Neural progenitor cell (in vitro differentiated cells): ENCODE results near the gene PPP1R18. TPM values are rescaled to one million over a fixed set of nuclear protein-coding genes. Genes with fewer than 3 reads are reported as not detected.

Experiments
- DNase-seq: peaks from one replicate; pipeline ENCODE4 v3.0.0-alpha.2; 2016; ENCODE audit warnings: low spot score
- H2AFZ ChIP-seq: fragments of 200-600 bp; sonication (generic); replicated peaks from 2 replicates; pipeline ENCODE4 v1.6.1; 2016; ENCODE audit warnings: antibody characterized with exemption
- H3F3A ChIP-seq: fragments of 200-600 bp; sonication (generic); 2 replicates; pipeline ENCODE4 v1.6.1; 2016; ENCODE audit warnings: antibody characterized with exemption, low read depth
- H3K27ac ChIP-seq: fragments of 200-600 bp; sonication (generic); 2 replicates; pipeline ENCODE4 v1.5.1; 2016; ENCODE audit warnings: mild to moderate bottlenecking
- H3K27me3 ChIP-seq: fragments of 200-600 bp; sonication (generic); 2 replicates; pipeline ENCODE4 v1.6.1; 2016; ENCODE audit warnings: mild to moderate bottlenecking, moderate library complexity
- H3K36me3 ChIP-seq: fragments of 200-600 bp; sonication (generic); 2 replicates; pipeline ENCODE4 v1.5.1; 2016
- H3K4me1 ChIP-seq: fragments of 200-600 bp; sonication (generic); 2 replicates; pipeline ENCODE4 v1.6.1; 2016; ENCODE audit warnings: mixed run types
- H3K4me2 ChIP-seq: fragments of 200-600 bp; sonication (generic); 2 replicates; pipeline ENCODE4 v1.6.1; 2016
- H3K4me3 ChIP-seq: fragments of 200-600 bp; sonication (generic); 2 replicates; pipeline ENCODE4 v1.5.1; 2016
- H3K79me2 ChIP-seq: fragments of 200-600 bp; sonication (generic); 2 replicates; pipeline ENCODE4 v1.6.1; 2016; ENCODE audit warnings: low read depth
- H3K9ac ChIP-seq: fragments of 200-600 bp; sonication (generic); 2 replicates; pipeline ENCODE4 v1.6.1; 2016
- H3K9me3 ChIP-seq: fragments of 200-600 bp; sonication (generic); 2 replicates; pipeline ENCODE4 v1.5.1; 2016; ENCODE audit warnings: low read depth
- H4K20me1 ChIP-seq: fragments of 200-600 bp; sonication (generic); 2 replicates; pipeline ENCODE4 v1.6.1; 2016; ENCODE audit warnings: low read depth
- H3K27ac Mint-ChIP-seq: 3 replicates; pipeline ENCODE4 v1.8.0; 2021; ENCODE audit warnings: mixed read lengths
- H3K27me3 Mint-ChIP-seq: 2 replicates; pipeline ENCODE4 v1.8.0; 2022; ENCODE audit warnings: low read depth, mild to moderate bottlenecking, inconsistent platforms, moderate library complexity, mixed read lengths; ENCODE audit not compliant: insufficient read depth
- H3K36me3 Mint-ChIP-seq: 3 replicates; pipeline ENCODE4 v1.8.0; 2021; ENCODE audit warnings: mixed read lengths
- H3K4me1 Mint-ChIP-seq: 3 replicates; pipeline ENCODE4 v1.8.0; 2021; ENCODE audit warnings: mixed read lengths
- H3K4me3 Mint-ChIP-seq: 3 replicates; pipeline ENCODE4 v1.8.0; 2021; ENCODE audit warnings: mild to moderate bottlenecking, moderate library complexity, mixed read lengths
- H3K9me3 Mint-ChIP-seq: 3 replicates; pipeline ENCODE4 v1.8.0; 2020; ENCODE audit warnings: mixed read lengths
- EZH2 ChIP-seq: fragments of 200-600 bp; sonication (generic); IDR thresholded peaks from 2 replicates; pipeline ENCODE4 v1.6.1; 2017; ENCODE audit warnings: antibody characterized with exemption, mild to moderate bottlenecking, moderate library complexity
- EZH2phosphoT487 ChIP-seq: fragments of 200-600 bp; sonication (generic); IDR thresholded peaks from 2 replicates; pipeline ENCODE4 v1.6.1; 2017; ENCODE audit warnings: antibody characterized with exemption
- total RNA-seq: library from RNA; depleted of rRNA; stranded (reverse); fragments of >200 nt; gene quantifications from 2 replicates; pipeline ENCODE4 v1.2.3, GENCODE V29; 2015; ENCODE audit warnings: low replicate concordance
- TF ChIP-seq, protein P1 (sequence below): fragments of 200-600 bp; sonication (generic); IDR thresholded peaks from 2 replicates; pipeline ENCODE4 v1.5.1; 2017; ENCODE audit warnings: antibody characterized with exemption, mild to moderate bottlenecking

Gene PPP1R18
- total RNA-seq, 1 donor from 2014 or later = 10.2 TPM

DNA sequence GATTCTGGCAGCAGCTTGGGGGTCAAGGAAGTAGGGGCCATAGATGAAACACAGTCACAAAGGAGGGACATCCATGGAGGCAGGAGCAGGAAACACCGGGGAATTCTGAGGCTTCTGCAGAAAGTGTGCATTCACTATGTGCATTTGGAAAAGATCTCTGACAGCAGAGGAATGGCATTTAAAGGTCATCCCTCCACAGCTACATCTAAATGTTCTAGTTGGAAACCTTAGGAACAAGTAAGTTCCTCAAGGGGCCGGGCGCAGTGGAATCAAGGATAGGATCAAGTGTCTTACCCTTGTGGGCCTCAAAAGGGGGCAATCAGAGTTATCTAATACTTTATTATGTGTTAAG is 30.7 kb downstream of the PPP1R18 start:
- TF ChIP-seq EZH2phosphoT487 = no peak
- no peak overlapping the region for H3K4me3 Mint-ChIP-seq
- no peak overlapping the region for H3K27ac ChIP-seq
- no peaks in the 10 kb centered on the region for H3K27me3 ChIP-seq
- no peak overlapping the region for H2AFZ ChIP-seq
- H3K4me2 ChIP-seq = no peak overlapping the region
- no peaks in the 10 kb centered on the region for H3F3A ChIP-seq
- H3K27me3 Mint-ChIP-seq = no peaks in the 10 kb centered on the region
- no peaks in the 10 kb centered on the region for H3K9me3 ChIP-seq
- no peaks in the 10 kb centered on the region for H3K4me1 ChIP-seq
- peaks cover 35% of the 10 kb centered on the region for H3K36me3 Mint-ChIP-seq
- no peaks in the 10 kb centered on the region for H3K9me3 Mint-ChIP-seq
- no peaks in the 10 kb centered on the region for H3K36me3 ChIP-seq
- DNase-seq = no peak
- H3K4me1 Mint-ChIP-seq = no peaks in the 10 kb centered on the region
- H3K79me2 ChIP-seq = no peaks in the 10 kb centered on the region
- no peaks in the 10 kb centered on the region for H4K20me1 ChIP-seq
- H3K27ac Mint-ChIP-seq = no peak overlapping the region
- no peak overlapping the region for H3K9ac ChIP-seq
- no peak overlapping the region for H3K4me3 ChIP-seq

DNA sequence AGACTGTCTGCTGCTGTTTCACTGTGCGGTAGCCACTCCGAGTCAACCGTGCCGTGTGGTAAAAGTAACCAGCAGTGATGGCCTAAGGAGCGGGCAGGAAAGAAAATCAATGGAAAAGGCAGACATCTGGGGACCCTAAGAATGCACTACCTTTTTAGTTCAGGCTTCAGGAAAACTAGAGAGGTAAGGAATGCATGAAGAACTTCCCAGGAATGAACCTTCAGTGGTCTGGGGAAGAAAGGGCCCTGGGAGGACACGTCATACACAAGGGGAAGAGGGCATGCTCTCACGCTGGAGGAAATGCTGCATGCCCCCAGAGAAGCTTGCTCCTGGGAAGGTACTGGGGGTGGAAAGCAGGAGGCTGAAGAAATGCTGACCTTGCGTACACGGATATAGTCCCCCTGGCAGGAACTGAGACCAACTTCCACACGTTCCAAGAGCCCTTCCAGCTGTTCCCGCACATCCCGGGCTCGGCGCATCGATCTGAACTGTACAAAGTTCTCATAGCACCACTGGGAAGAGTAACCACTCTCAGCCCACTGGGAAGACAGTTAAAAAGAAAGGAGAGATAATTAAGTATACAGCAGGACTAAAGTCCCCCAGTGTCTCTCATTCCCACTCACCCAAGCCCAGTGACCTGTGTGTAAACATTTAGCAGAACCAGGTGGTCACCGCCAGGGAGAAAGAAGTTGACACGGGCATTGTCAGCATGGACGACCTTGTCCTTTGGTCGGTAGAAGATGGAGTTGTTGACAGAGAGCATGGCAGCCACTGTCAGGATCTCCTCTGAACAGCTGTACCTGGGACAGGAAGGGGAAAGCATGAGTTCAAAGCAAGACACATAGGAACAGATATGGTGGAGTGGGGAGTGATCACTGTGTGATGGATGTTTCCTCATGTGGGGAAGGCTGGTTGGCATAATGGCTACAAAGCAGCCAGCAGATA is 31.4 kb downstream of the PPP1R18 start:
- Histone ChIP-seq H3K9ac (no peak overlapping the region), H3F3A (no peaks in the 10 kb centered on the region), H3K79me2 (no peaks in the 10 kb centered on the region), H3K27ac (no peak overlapping the region), H3K4me3 (no peak overlapping the region), H3K9me3 (no peaks in the 10 kb centered on the region), H3K4me2 (no peak overlapping the region), H2AFZ (no peak overlapping the region), H3K36me3 (no peaks in the 10 kb centered on the region), H3K27me3 (no peaks in the 10 kb centered on the region), H4K20me1 (no peaks in the 10 kb centered on the region), H3K4me1 (no peaks in the 10 kb centered on the region)
- no peak for DNase-seq
- H3K27me3 Mint-ChIP-seq = peaks cover 3% of the 10 kb centered on the region
- H3K4me1 Mint-ChIP-seq = no peaks in the 10 kb centered on the region
- peaks cover 32% of the 10 kb centered on the region for H3K36me3 Mint-ChIP-seq
- no peak for TF ChIP-seq EZH2
- TF ChIP-seq EZH2phosphoT487 = no peak
- TF ChIP-seq, protein P1, sequence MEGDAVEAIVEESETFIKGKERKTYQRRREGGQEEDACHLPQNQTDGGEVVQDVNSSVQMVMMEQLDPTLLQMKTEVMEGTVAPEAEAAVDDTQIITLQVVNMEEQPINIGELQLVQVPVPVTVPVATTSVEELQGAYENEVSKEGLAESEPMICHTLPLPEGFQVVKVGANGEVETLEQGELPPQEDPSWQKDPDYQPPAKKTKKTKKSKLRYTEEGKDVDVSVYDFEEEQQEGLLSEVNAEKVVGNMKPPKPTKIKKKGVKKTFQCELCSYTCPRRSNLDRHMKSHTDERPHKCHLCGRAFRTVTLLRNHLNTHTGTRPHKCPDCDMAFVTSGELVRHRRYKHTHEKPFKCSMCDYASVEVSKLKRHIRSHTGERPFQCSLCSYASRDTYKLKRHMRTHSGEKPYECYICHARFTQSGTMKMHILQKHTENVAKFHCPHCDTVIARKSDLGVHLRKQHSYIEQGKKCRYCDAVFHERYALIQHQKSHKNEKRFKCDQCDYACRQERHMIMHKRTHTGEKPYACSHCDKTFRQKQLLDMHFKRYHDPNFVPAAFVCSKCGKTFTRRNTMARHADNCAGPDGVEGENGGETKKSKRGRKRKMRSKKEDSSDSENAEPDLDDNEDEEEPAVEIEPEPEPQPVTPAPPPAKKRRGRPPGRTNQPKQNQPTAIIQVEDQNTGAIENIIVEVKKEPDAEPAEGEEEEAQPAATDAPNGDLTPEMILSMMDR = no peak
- no peaks in the 10 kb centered on the region for H3K9me3 Mint-ChIP-seq
- no peak overlapping the region for H3K27ac Mint-ChIP-seq
- no peak overlapping the region for H3K4me3 Mint-ChIP-seq

DNA sequence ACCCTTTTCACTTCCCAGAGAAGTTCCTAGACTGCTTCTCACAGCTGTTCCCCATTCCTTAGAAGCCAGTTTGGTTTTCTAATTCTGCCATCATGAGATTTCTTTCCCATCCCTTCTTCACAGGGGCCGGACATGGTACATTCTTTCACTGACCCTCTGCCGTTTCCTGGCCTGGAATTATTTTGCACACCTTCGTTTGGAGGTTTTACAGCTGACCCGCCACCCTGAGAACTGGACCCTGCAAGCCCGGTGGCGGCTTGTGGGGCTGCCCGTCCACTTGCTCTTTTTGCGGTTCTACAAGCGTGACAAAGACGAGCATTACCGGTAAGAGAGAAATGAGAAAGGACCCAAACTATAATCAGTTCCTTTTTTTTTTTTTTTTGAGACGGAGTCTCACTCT is 35.3 kb downstream of the PPP1R18 start:
- H3K27ac Mint-ChIP-seq = no peak overlapping the region
- peaks cover 23% of the 10 kb centered on the region for H3K36me3 Mint-ChIP-seq

More for the DNA sequence above, 35.3 kb downstream of the PPP1R18 start:
- Histone ChIP-seq H4K20me1 (peaks cover 5% of the 10 kb centered on the region), H3K79me2 (peaks cover 20% of the 10 kb centered on the region), H3K4me3 (no peak overlapping the region), H3K27me3 (no peaks in the 10 kb centered on the region), H3K9me3 (no peaks in the 10 kb centered on the region), H3K36me3 (no peaks in the 10 kb centered on the region), H3K4me1 (peaks cover 8% of the 10 kb centered on the region), H3K9ac (no peak overlapping the region), H3K27ac (no peak overlapping the region), H3F3A (peaks cover 4% of the 10 kb centered on the region), H3K4me2 (no peak overlapping the region), H2AFZ (no peak overlapping the region)
- TF ChIP-seq EZH2 (no peak), EZH2phosphoT487 (no peak)
- TF ChIP-seq, protein P1 = no peak
- H3K27me3 Mint-ChIP-seq = peaks cover 3% of the 10 kb centered on the region
- H3K4me3 Mint-ChIP-seq = no peak overlapping the region
- H3K9me3 Mint-ChIP-seq = no peaks in the 10 kb centered on the region
- no peak for DNase-seq
- peaks cover 11% of the 10 kb centered on the region for H3K4me1 Mint-ChIP-seq
